MM.1S (cell line): Measurements from ENCODE around the gene AGXT.
A peak's percentile ranks its signal among the peaks of the same experiment; 100 is the strongest.

Source experiments
- DNase-seq: peaks from one replicate; pipeline ENCODE4 v3.0.0-alpha.2; 2015
- H2AFZ ChIP-seq: fragments of 300-600 bp; sonication (generic); 2 replicates; pipeline ENCODE4 v1.6.0; 2016; ENCODE audit warnings: antibody characterized with exemption, low read length
- H3F3A ChIP-seq: fragments of 300-600 bp; sonication (generic); 2 replicates; pipeline ENCODE4 v1.6.1; 2016; ENCODE audit warnings: mild to moderate bottlenecking, antibody characterized with exemption, low read length, moderate library complexity, mixed read lengths; ENCODE audit not compliant: insufficient read depth
- H3K27ac ChIP-seq: fragments of 300-600 bp; sonication (generic); 2 replicates; pipeline ENCODE4 v1.5.1; 2016; ENCODE audit warnings: mild to moderate bottlenecking, low read length
- H3K27me3 ChIP-seq: fragments of 300-600 bp; sonication (generic); replicated peaks from 2 replicates; pipeline ENCODE4 v1.6.0; 2016; ENCODE audit warnings: low read length; ENCODE audit not compliant: insufficient read depth
- H3K36me3 ChIP-seq: fragments of 300-600 bp; sonication (generic); replicated peaks from 2 replicates; pipeline ENCODE4 v1.6.1; 2016; ENCODE audit warnings: mild to moderate bottlenecking, low read length, mixed read lengths; ENCODE audit not compliant: insufficient read depth
- H3K4me1 ChIP-seq: fragments of 300-600 bp; sonication (generic); 2 replicates; pipeline ENCODE4 v1.6.1; 2016; ENCODE audit warnings: low read length, mixed read lengths
- H3K4me2 ChIP-seq: fragments of 300-600 bp; sonication (generic); 2 replicates; pipeline ENCODE4 v1.6.0; 2016; ENCODE audit warnings: low read depth, low read length
- H3K4me3 ChIP-seq: fragments of 300-600 bp; sonication (generic); 2 replicates; pipeline ENCODE4 v1.5.1; 2016; ENCODE audit warnings: low read length, mixed read lengths
- H3K79me2 ChIP-seq: fragments of 300-600 bp; sonication (generic); 2 replicates; pipeline ENCODE4 v1.6.1; 2016; ENCODE audit warnings: mixed run types, low read length, mixed read lengths
- H3K9ac ChIP-seq: fragments of 300-600 bp; sonication (generic); 2 replicates; pipeline ENCODE4 v1.6.1; 2016; ENCODE audit warnings: low read length, mixed read lengths
- H3K9me2 ChIP-seq: fragments of 300-600 bp; sonication (generic); replicated peaks from 2 replicates; pipeline ENCODE4 v1.6.1; 2016; ENCODE audit warnings: mild to moderate bottlenecking, low read length, mixed read lengths; ENCODE audit not compliant: insufficient read depth
- H3K9me3 ChIP-seq: fragments of 300-600 bp; sonication (generic); replicated peaks from 2 replicates; pipeline ENCODE4 v1.6.1; 2016; ENCODE audit warnings: mild to moderate bottlenecking, low read length, mixed read lengths; ENCODE audit not compliant: insufficient read depth
- H4K20me1 ChIP-seq: fragments of 300-600 bp; sonication (generic); 2 replicates; pipeline ENCODE4 v1.6.1; 2016; ENCODE audit warnings: mild to moderate bottlenecking, low read length, moderate library complexity, mixed read lengths; ENCODE audit not compliant: insufficient read depth
- EZH2 ChIP-seq: fragments of 300-600 bp; sonication (generic); optimal IDR thresholded peaks from 2 replicates; pipeline ENCODE3; 2017; ENCODE audit warnings: low read depth, mild to moderate bottlenecking, antibody characterized with exemption, low read length, mixed read lengths
- EZH2phosphoT487 ChIP-seq: fragments of 300-600 bp; sonication (generic); IDR thresholded peaks from 2 replicates; pipeline ENCODE4 v1.6.1; 2018; ENCODE audit warnings: antibody characterized with exemption, low read length
- TF ChIP-seq, protein P1 (sequence below): fragments of 300-600 bp; sonication (generic); IDR thresholded peaks from 2 replicates; pipeline ENCODE4 v1.5.1; 2016; ENCODE audit warnings: antibody characterized with exemption, low read length, mixed read lengths

The AGXT gene

DNA sequence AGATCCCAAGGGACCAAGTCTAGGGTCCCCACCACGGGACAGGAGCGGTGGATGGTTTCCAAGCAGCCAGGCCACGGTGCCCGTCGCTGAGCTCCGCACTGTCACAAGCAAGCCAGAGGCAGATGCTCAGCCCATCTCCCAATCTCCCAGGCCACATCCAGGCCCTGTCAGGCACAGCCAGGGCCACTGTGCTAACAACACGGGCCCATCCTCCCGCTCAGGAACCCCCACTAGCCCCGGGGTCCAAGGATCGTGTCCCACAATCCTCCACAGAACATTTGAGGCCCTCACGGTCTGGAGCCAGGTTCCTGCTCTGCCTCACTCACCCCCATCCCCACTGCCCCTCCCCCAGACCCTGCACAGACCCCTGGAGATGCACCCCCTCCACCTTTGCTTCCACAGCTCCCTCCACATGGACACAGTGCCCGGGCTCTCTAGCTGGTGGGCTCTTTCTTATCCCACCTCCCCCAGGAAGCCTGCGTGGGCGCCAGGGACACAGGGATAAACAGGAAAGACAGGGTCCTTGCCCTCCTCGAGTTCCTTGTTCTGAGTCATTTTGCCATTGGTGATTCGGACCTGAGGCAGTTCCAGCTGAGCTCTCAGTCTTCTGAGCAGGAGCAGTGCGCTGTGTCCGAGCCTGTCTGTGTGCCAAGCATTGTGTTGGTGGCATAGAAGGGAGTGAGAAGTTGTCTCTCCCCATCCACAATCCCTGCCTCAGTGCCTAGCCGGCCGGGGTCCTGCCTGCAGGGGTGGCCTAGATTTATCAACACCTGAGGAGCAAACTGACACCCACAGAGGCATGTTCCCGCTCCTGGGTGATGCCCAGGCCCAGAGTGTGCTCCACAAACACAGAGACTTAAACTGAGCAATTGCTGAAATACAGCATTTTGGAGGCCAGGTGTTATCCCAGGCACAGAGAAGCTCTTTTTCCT lies 44.5 kb downstream of the AGXT start:
- Histone ChIP-seq H3K4me3 (no peak overlapping the region), H3K36me3 (no peaks in the 10 kb centered on the region), H3K4me1 (no peaks in the 10 kb centered on the region), H2AFZ (no peak overlapping the region), H3K27me3 (peaks cover 59% of the 10 kb centered on the region), H3K79me2 (no peaks in the 10 kb centered on the region), H3K9ac (no peak overlapping the region), H4K20me1 (no peaks in the 10 kb centered on the region), H3K27ac (no peak overlapping the region), H3F3A (no peaks in the 10 kb centered on the region), H3K9me2 (no peaks in the 10 kb centered on the region), H3K9me3 (no peaks in the 10 kb centered on the region), H3K4me2 (no peak overlapping the region)
- TF ChIP-seq, protein P1, sequence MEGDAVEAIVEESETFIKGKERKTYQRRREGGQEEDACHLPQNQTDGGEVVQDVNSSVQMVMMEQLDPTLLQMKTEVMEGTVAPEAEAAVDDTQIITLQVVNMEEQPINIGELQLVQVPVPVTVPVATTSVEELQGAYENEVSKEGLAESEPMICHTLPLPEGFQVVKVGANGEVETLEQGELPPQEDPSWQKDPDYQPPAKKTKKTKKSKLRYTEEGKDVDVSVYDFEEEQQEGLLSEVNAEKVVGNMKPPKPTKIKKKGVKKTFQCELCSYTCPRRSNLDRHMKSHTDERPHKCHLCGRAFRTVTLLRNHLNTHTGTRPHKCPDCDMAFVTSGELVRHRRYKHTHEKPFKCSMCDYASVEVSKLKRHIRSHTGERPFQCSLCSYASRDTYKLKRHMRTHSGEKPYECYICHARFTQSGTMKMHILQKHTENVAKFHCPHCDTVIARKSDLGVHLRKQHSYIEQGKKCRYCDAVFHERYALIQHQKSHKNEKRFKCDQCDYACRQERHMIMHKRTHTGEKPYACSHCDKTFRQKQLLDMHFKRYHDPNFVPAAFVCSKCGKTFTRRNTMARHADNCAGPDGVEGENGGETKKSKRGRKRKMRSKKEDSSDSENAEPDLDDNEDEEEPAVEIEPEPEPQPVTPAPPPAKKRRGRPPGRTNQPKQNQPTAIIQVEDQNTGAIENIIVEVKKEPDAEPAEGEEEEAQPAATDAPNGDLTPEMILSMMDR, result no peak
- TF ChIP-seq EZH2 (no peak), EZH2phosphoT487 (no peak)
- no peak for DNase-seq

DNA sequence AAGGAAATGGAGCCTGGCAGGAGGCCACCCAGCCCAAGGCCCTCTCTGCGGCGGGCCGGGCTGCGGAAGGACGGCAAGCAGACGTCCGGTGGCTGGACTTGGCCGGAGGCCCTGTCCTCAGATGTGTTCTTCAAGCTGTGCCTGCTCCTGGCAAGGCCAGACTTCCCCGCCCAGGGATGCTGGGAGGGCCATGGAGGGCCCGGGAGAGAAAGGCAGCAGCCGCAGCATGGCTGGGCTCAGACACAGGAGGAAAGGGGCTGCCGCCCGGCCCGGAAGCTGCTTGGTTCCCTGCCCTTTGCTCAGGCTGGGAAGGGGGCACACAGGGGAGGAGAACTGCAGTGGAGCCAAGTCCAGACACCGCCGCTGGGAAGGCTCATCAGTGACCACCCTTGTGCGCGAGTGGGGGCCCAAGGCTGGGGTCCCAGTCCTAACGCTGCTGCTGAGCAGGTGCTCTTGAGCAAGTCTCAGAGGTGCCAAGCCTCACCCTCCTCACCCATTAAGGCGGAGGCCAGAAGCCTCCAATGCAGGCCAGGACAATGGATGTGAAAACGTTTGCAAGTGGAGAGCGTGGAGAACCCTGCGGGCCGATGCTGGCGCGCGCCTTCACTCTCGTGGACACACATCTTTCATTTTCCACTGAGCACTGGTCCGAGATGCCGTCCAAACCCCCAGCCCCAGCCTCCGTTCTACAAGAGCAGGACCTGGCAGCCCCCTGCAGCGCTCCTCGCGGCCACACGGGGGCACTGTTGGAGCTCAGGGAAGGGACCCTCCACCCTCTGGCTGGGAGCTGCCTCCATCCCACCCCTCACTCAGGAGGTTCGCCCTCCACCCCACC lies 45.4 kb downstream of the AGXT start:
- Histone ChIP-seq H3F3A (no peaks in the 10 kb centered on the region), H4K20me1 (no peaks in the 10 kb centered on the region), H3K4me1 (no peaks in the 10 kb centered on the region), H3K9ac (no peak overlapping the region), H3K4me3 (no peak overlapping the region), H3K27ac (no peak overlapping the region), H3K36me3 (no peaks in the 10 kb centered on the region), H3K27me3 (peaks cover 59% of the 10 kb centered on the region), H3K4me2 (no peak overlapping the region), H3K9me3 (no peaks in the 10 kb centered on the region), H3K79me2 (no peaks in the 10 kb centered on the region), H2AFZ (no peak overlapping the region), H3K9me2 (no peaks in the 10 kb centered on the region)
- TF ChIP-seq EZH2phosphoT487, result no peak
- TF ChIP-seq, protein P1, result peak; percentile 76
- DNase-seq, result no peak

DNA sequence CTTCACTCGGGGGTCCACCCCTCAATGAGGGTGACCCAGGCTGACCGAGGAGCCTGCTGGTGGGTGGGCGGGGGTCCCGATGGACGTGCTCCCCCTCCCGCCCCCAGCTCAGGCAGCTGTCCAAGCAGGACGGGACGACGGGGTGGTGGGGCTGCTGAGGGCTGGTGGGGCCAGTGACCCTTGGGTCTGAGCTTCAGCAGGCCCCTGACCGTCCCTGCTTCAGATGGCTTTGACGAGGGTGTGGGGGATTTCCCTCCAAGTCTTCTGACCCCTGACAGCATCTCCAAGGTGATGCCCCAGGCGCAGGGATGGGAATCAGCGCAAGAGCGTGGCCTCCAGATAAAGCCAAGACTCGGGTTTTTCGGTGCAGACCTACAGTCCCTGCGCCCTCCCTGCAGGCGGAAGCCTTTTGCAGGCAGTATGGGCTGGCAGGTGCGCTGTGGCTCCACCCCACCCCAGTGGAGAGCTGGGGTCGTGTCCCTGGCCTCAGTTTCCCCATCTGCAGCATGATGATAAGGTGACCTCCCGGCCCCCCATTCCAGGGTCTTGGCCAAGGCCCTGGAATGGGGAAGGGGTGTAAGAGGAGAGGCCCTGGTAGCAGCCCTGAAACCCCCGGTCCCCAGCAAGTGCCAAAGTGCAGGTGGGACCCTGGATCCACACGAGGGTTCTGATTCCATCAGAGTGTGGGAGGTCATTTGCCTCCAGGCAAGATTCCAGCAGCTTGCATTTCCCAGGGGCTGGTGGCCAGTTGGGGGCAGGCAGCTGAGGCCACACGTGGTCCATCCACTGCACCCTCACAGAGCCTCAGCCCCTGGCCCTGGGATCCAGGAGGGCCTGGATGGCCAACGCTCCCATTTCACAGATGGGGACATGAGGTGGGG lies 46.3 kb downstream of the AGXT start:
- no peak for DNase-seq
- TF ChIP-seq EZH2 (no peak), EZH2phosphoT487 (no peak)
- TF ChIP-seq, protein P1, result no peak; the same call in 1 of the 2 replicates
- no peak overlapping the region for H3K4me3 ChIP-seq
- H2AFZ ChIP-seq, result no peak overlapping the region
- no peaks in the 10 kb centered on the region for H3K36me3 ChIP-seq
- H4K20me1 ChIP-seq, result no peaks in the 10 kb centered on the region
- H3K9me3 ChIP-seq, result no peaks in the 10 kb centered on the region
- H3K9me2 ChIP-seq, result no peaks in the 10 kb centered on the region
- H3F3A ChIP-seq, result no peaks in the 10 kb centered on the region
- H3K79me2 ChIP-seq, result no peaks in the 10 kb centered on the region
- H3K27ac ChIP-seq, result no peak overlapping the region
- H3K4me1 ChIP-seq, result no peaks in the 10 kb centered on the region
- peaks cover 53% of the 10 kb centered on the region for H3K27me3 ChIP-seq
- no peak overlapping the region for H3K4me2 ChIP-seq
- H3K9ac ChIP-seq, result no peak overlapping the region
